Measurements from ENCODE around the gene ZNF469.

The ZNF469 gene

GRCh38 chr16:88395669-88396584 lies 13.2 kb downstream of the ZNF469 start:
- no peak for DNase-seq

- no peak for DNase-seq
These were observed 15.6 kb downstream of the ZNF469 start for GRCh38 chr16:88398170-88398873.

GRCh38 chr16:88398874-88399178 lies 16.1 kb downstream of the ZNF469 start:
- no peak for DNase-seq

- no peak for DNase-seq
These were observed 17.4 kb downstream of the ZNF469 start for GRCh38 chr16:88400186-88400585.

- DNase-seq, result no peak
These were observed 19.0 kb downstream of the ZNF469 start for GRCh38 chr16:88401604-88402246.

- no peak for DNase-seq
These were observed 19.9 kb downstream of the ZNF469 start for GRCh38 chr16:88402551-88403240.

GRCh38 chr16:88403794-88404581 lies 21.2 kb downstream of the ZNF469 start:
- DNase-seq, result no peak

- DNase-seq, result no peak
These were observed 22.0 kb downstream of the ZNF469 start for GRCh38 chr16:88404769-88405168.

GRCh38 chr16:88405216-88406060 lies 22.7 kb downstream of the ZNF469 start:
- no peak for DNase-seq

GRCh38 chr16:88406096-88407041 lies 23.6 kb downstream of the ZNF469 start:
- no peak for DNase-seq

GRCh38 chr16:88407042-88407420 lies 24.3 kb downstream of the ZNF469 start:
- DNase-seq, result no peak

- peak; percentile 43 for DNase-seq
These were observed 25.0 kb downstream of the ZNF469 start for GRCh38 chr16:88407807-88408206.

GRCh38 chr16:88408561-88409142 lies 25.9 kb downstream of the ZNF469 start:
- no peak for DNase-seq

- DNase-seq, result no peak
These were observed 26.7 kb downstream of the ZNF469 start for GRCh38 chr16:88409296-88410065.

- DNase-seq, result peak; percentile 67
These were observed 27.7 kb downstream of the ZNF469 start for GRCh38 chr16:88410297-88410968.

- no peak for DNase-seq
These were observed 29.3 kb downstream of the ZNF469 start for GRCh38 chr16:88411951-88412576.

GRCh38 chr16:88412766-88413165 lies 30.0 kb downstream of the ZNF469 start:
- DNase-seq, result no peak

GRCh38 chr16:88413231-88413630 lies 30.5 kb downstream of the ZNF469 start:
- no peak for DNase-seq

Data from CD4-positive, alpha-beta T cell treated with Interleukin-15 for 1 hour (primary cell).